ENCODE results near the gene MROH2A. TPM values are rescaled to one million over a fixed set of nuclear protein-coding genes. Genes with fewer than 3 reads are reported as not detected.

Gene MROH2A
- total and polyA plus RNA-seq, 9 of the 15 experiments (the other 6 are each of a cell fraction or from before 2014, with no cell fraction given), result 0.03 TPM; not detected in 8

GRCh38 chr2:233831011-233831721 is 53.0 kb downstream of the MROH2A start:
- FAIRE-seq (no peak), ATAC-seq (no peak), DNase-seq (ENCODE audit: extremely low read depth in 1 of 4, low spot score in 3 of 4) (no peak)
- POLR2A ChIA-PET, result no interaction called here
- 47% methylated on average over 10 of the region's 14 CpGs for WGBS (ENCODE audit: insufficient coverage, low coverage, missing lambda C conversion rate)
- Histone ChIP-seq H3K27me3 (ENCODE audit: control insufficient read depth in 2 of 2, insufficient read depth in 2 of 2, low read length in 2 of 2) (no peaks in the 10 kb centered on the region), H3K36me3 (ENCODE audit: control insufficient read depth, insufficient read depth, low read length) (peaks cover 23% of the 10 kb centered on the region; the same call in 2 of the 3 replicates), H3K4me3 (no peak overlapping the region), H3K27ac (ENCODE audit: extremely low read depth, low read depth, low read length) (no peak overlapping the region), H3K9ac (ENCODE audit: insufficient read depth in 1 of 2, low read depth in 2 of 2, low read length in 2 of 2) (no peak overlapping the region; a peak in 1 of 4 replicates), H3K9me3 (replicated peaks; ENCODE audit: control insufficient read depth, insufficient read depth, low read depth, low read length) (no peaks in the 10 kb centered on the region), H3K79me2 (ENCODE audit: control insufficient read depth, insufficient read depth, low read length) (no peaks in the 10 kb centered on the region), H2AFZ (ENCODE audit: low read depth, low read length) (no peak overlapping the region), H4K20me1 (replicated peaks; ENCODE audit: control insufficient read depth, insufficient read depth, low read length) (no peaks in the 10 kb centered on the region; the same call in 1 of the 2 replicates), H3K9me1 (ENCODE audit: control insufficient read depth, insufficient read depth, low read length) (no peaks in the 10 kb centered on the region), H3K4me2 (ENCODE audit: insufficient read depth, low read length) (no peak overlapping the region), H3K4me1 (replicated peaks in 1 of 2; ENCODE audit: control insufficient read depth in 2 of 2, insufficient read depth in 2 of 2, low read length in 2 of 2) (peaks cover 0 to 5% of the 10 kb centered on the region in 2 experiments; a peak in 2 of 5 replicates)
- intact Hi-C loops (cut with micrococcal nuclease), result no loop called here
- CTCF ChIA-PET (ENCODE audit: low intra/inter-chr PET ratio), result no interaction called here
- BruUV-seq (replicated peaks), result no TSS peak
- in situ Hi-C loops (cut with MboI), result no loop called here
- no peak for TF ChIP-seq SMARCA5 (IDR thresholded peaks at IDR 0.05)
- no peak for TF ChIP-seq MXI1 (IDR thresholded peaks at IDR 0.05; ENCODE audit: low read depth, low read length)
- no peak for TF ChIP-seq MTA3 (IDR thresholded peaks at IDR 0.05; ENCODE audit: borderline replicate concordance)
- no peak for TF ChIP-seq ZNF589 (CRISPR knock-in tag; IDR thresholded peaks at IDR 0.05; ENCODE audit: low read depth)
- TF ChIP-seq SNIP1 (IDR thresholded peaks at IDR 0.05; ENCODE audit: low read depth), result no peak
- TF ChIP-seq PML (IDR thresholded peaks at IDR 0.05; ENCODE audit: low read length), result no peak
- peak; percentile 28; the same call in 1 of the 2 replicates for TF ChIP-seq NFIC (IDR thresholded peaks at IDR 0.05)
- TF ChIP-seq E2F8 (IDR thresholded peaks at IDR 0.05; ENCODE audit: low read depth, partially characterized antibody), result no peak
- no peak for TF ChIP-seq DLX4 (CRISPR knock-in tag; IDR thresholded peaks at IDR 0.05)
- no peak for TF ChIP-seq ZMIZ1 (IDR thresholded peaks at IDR 0.05; ENCODE audit: low read depth in 2 of 2, low read length in 2 of 2)
- TF ChIP-seq FUS (optimal IDR thresholded peaks at IDR 0.05; ENCODE audit: low read depth, low read length), result no peak
- no peak for TF ChIP-seq CTCF (IDR thresholded peaks at IDR 0.05 in 2 of 3, conservative IDR thresholded peaks at IDR 0.05 in 1 of 3; ENCODE audit: insufficient read depth in 2 of 3, low read depth in 1 of 3, low read length in 3 of 3)
- TF ChIP-seq BRF1 (IDR thresholded peaks at IDR 0.05; ENCODE audit: borderline replicate concordance, extremely low read depth, insufficient read length), result no peak
